Islet of Langerhans (tissue), 1 donor: Measurements from ENCODE around the gene SLK.

ENCODE experiments used
- FAIRE-seq: peaks from one replicate; lab custom pipeline; 2011; peaks lifted over from hg19 to GRCh38; lab: Jason Lieb, UNC

Gene SLK

GRCh38 chr10:103991393-103992128, 24.6 kb downstream of the SLK start:
- FAIRE-seq = peak; percentile 41

DNA sequence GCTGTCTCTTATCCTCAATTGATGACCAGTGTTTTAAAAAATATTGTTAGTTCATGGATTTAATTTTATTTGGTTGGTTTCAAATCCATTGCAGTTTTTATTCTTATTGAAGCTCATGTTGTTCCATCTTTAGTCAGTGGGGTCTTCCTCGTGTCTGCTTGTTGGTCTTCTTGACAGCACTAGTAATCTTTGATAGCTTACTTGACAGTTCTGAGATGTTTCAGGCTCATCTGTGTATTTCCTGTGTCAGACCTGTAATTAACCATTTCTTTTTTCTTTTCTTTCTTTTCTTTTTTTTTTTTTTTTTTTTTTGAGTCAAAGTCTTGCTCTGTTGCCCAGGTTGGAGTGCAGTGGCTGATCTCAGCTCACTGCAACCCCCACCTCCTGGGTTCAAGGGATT, 28.2 kb downstream of the SLK start:
- no peak for FAIRE-seq

DNA sequence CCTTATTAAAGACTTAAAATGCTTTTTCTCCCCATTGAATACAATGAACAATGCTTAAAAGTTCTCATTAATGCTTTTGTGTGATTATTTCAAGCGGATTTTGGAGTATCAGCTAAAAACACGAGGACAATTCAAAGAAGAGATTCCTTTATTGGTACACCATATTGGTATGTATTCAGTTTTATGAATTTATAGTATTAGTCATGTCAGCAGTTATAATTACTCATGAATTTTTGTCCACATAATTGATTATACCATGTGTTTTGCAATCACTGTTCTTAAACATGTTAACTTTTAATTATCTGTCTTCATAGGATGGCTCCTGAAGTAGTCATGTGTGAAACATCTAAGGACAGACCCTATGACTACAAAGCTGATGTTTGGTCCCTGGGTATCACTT, 31.9 kb downstream of the SLK start:
- no peak for FAIRE-seq

DNA sequence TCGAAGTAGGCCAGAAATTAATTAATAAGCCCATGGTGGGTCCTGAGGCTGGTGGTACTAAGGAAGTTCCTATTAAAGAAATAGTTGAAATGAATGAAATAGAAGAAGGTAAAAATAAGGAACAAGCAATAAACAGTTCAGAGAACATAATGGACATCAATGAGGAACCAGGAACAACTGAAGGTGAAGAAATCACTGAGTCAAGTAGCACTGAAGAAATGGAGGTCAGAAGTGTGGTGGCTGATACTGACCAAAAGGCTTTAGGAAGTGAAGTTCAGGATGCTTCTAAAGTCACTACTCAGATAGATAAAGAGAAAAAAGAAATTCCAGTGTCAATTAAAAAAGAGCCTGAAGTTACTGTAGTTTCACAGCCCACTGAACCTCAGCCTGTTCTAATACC, 36.0 kb downstream of the SLK start:
- no peak for FAIRE-seq

DNA sequence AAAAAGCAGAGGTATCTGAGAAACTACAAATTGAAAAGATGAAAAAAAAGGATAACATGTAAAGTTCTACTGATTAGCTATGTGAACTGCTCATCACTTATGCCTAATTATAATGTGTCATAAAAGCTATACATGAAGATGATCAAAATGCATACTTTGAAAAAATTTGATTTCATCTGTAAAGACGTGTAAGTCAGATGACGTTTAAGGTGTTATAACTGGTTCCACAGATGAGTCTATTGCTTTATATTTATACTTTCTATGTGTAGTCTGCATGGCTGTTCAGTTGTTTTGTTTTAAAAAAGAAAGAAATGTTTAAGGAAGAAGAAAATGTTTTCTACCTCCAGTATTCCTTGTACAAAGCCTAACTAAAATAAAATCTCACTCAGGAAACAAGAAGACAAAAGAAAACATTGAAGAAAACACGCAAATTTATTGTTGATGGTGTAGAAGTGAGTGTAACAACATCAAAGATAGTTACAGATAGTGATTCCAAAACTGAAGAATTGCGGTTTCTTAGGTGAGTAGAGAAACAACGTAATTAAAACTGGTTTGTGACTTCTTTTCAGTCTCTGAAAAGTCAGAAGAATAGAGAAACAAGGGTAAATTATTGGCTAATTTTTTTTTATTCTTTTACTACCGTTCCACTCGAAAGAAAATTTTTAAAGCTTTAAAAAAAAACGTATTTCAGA, 38.4 kb downstream of the SLK start:
- peak; percentile 45 for FAIRE-seq

GRCh38 chr10:104011904-104012303, 45.0 kb downstream of the SLK start:
- no peak for FAIRE-seq

GRCh38 chr10:104013489-104013888, 46.5 kb downstream of the SLK start:
- FAIRE-seq = no peak

DNA sequence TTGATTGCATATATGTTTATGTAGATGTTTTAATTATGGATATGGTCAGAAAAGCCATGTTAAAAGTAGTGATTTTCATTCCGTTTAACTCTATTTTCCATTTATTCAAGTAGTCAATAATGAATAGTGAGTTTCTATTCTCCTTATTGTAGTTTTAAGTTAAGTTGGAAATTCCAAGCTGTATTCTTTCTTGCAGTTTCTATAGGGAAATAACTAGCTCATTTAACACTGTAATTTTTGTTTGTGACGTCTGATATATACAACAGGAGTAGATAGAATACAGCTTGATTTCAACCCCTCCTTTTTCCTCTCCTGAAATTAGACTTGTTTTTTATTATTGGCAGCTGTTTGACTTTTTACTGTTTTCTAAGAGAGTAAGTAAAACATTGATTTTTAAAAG, 47.2 kb downstream of the SLK start:
- FAIRE-seq = no peak

DNA sequence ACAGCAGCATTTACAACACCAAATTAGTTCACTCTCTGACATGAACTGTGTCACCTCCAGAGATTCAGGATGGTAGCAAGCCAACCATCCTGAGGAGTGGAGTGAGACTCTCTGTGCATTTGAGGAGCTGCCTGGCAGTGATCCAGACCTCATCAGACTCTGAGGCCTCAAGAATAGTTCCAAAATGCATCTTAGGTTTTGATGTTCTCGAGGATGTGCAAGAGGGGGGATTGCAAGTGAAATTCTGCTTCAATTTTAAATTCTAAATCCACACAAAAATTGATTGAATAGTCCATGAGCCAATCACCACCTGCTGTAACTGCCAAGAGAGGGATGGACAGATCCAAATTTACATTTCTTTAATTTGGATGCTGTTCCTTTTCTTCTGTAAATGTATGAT, 49.7 kb downstream of the SLK start:
- no peak for FAIRE-seq

DNA sequence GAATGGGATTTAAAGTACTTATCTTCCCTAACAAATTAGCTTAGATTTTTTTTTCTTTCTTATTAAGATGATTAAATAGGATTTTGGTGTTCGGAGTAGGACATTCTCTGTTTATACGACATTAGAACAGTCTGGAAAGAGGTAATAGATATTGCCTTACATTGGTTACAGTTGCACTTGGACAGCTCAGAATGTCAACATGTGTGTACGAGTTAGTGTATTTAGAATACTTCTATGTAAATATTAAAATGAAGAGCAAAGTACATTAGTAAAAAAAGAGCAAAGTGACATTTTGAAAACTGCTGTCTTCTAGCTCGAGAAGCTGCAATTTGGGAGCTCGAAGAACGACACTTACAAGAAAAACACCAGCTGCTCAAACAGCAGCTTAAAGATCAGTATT, 51.5 kb downstream of the SLK start:
- FAIRE-seq = no peak

- FAIRE-seq = no peak
These were observed 53.1 kb downstream of the SLK start for GRCh38 chr10:104020020-104020419.

GRCh38 chr10:104021246-104021645, 54.3 kb downstream of the SLK start:
- FAIRE-seq = no peak

GRCh38 chr10:104022026-104022425, 55.1 kb downstream of the SLK start:
- no peak for FAIRE-seq

- no peak for FAIRE-seq
These were observed 58.6 kb downstream of the SLK start for GRCh38 chr10:104025524-104025923.

- FAIRE-seq = no peak
These were observed 59.8 kb downstream of the SLK start for GRCh38 chr10:104026762-104027161.

DNA sequence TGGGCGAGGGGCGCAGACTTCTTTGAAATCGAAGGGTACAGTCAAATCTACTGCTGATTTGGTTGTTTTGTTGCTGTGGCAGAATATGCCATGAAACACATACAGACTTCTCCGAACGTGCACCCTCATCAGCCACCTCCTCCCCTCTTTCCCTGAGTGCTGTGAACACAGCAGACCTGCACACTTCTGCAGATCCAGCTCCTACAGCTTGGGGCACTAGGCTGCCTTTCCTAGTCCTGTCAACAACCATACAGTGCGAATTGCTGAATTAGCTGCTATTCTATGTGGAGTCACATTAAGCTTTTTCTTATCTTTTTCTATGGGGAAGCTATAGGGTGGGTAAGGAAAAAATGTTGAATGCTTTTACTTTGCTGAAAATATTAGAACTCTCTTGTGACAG, 61.2 kb downstream of the SLK start:
- peak; percentile 27 for FAIRE-seq

GRCh38 chr10:104028823-104029520, 62.0 kb downstream of the SLK start:
- FAIRE-seq = no peak

DNA sequence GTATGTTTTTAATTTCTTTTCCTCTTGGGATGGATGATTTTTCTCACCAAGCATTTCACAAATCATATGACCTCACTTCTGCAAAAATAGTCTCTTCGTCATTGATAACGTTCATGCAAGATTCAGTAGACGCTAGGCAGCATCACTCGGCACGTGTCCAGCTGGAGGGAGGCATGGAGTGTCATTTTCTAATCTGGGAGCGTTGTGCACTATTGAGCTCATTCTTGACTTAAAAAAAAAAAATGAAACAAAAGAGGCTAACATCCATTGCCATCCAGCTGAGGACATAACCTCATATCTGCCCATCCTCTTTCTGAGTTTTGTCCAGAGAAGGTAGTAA, 62.6 kb downstream of the SLK start:
- no peak for FAIRE-seq

DNA sequence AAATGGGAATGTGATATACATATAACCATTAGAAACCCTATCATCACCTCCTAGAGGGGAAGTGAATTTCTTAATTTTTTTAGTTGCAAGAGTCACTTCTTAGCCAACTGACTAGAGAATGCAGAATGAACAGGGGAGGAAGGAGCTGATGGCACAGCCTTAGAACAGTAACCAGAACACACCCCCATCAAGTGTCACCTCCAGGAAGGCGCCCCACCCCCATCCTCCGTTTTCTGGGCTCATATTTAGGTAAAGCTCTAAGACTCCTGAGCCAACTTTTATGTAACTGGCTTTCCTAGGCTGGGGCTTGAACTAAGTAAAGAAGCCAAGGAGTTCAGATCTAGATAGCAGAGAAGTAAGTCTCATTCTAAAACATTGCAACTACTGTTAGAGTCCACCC, 64.7 kb downstream of the SLK start:
- FAIRE-seq = no peak

DNA sequence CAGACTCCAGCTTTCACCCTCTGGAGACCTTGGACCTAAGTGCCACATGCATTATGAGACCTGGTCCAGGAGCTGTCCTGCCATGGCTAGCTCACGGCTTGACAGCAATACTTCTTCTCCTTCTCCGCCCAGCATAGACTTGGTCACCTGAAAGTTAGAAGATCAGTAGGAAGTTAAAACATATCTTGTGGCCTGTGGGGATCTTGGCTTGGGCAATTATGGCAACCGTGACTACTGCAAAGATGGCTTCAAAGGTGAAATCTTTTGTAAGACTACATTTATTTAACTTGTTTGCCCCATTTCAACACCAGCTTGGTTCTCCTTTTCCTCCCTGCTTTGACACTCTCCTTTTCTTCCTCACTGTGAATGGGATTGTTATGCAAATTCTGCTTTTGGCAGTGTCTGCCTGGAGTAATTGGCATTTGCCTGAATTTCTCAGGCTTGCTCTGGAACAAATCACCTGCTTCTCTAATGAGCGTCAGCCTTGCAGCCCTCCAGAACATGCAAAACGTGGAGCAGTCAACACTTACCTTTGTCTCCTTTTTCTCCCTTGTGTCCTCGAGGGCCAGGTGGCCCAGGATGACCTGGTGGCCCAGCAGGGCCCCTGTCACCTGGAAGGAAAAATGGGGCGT, 65.3 kb downstream of the SLK start:
- FAIRE-seq = no peak

DNA sequence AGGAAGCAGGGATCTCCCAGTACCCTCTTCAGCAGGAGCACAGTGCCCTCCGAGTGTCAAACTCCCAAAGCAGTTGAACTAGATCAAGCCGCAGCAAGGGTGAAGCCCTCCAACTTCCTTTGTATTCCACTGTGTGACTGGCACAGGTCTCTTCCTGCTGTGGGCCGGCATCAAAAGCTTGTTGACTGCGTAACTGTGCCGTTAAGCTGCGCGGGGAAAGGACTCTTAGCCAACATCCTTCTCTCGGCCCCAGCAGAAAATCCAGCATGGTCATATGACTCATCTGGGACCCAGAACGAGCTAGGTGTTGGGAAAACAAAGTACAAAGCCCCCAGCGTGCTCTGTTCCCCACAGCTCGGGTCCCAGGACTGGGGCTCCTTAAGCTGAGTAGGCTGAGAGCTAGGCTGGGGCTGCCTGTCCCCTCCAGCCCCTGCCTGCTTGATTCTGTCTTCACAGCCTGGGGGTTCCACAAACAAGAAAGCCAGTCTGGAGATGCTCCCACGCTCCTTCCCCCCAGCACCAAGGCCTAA, 66.5 kb downstream of the SLK start:
- FAIRE-seq = no peak

DNA sequence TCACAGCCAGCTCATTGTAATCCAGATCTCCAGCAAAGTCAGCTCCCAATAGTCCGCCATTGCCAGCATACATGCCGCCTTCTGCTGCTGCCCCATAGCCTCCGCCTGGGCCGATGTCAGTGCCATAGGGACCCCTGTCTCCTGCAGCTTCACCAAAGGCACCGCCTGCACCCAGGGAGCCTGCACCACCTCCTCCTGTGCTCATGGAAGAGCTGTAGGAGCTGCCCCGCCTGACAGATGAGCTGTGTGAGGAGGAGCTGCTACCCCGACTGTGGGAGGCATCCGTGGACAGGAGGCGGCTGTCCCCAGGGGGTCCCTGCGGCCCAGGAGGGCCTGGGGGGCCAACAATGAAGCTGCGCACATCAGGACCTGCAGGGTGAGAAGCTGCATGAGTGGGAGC, 67.0 kb downstream of the SLK start:
- no peak for FAIRE-seq
